ENCODE measurements around the gene R3HDM4.

Gene R3HDM4

DNA sequence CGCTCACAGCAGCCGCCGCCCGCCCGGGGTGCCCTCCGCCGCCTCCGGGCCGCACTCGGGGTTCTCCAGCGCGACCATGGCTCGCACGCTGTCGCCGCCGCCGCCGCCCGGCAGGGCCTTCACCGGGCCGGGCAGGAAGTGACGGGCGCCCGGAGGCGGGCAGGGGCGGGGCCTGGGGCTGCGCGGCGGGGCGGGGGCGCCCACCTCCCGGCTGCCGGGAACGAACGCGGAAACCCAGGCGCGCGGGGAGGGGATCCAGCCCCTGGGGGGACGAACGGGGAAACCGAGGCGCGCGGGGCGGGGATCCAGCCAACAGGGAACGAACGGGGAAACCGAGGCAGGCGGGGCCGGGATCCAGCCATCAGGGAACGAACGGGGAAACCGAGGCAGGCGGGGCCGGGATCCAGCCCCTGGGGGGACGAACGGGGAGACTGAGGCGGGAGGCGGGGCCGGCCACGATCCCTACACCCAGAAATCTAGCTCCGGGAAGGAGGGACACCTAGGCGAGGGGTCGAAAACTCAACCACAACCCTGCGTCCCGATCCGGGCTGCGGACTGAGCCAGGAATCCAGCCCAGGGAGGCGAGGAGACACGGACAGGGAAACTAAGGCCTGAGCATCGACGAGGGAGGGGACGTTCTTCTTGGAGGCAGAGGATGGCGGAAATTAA is at the start of gene R3HDM4:
Gene R3HDM4 (minus strand): TSS at position 140 of the 669 bp plus-strand sequence. CDS start 62 bp downstream, at position 78.
- peaks cover 2% of the 10 kb centered on the region; the same call in 1 of the 2 replicates for H3F3A ChIP-seq (ENCODE audit: low read depth)
- H3K9ac ChIP-seq (ENCODE audit: low read depth, low read length, poor library complexity, severe bottlenecking), result peak within 1 kb of the TSS; percentile 97
- peak within 1 kb of the TSS; percentile 94 for H2AFZ ChIP-seq (ENCODE audit: low read length)
- TF ChIP-seq, protein P1, sequence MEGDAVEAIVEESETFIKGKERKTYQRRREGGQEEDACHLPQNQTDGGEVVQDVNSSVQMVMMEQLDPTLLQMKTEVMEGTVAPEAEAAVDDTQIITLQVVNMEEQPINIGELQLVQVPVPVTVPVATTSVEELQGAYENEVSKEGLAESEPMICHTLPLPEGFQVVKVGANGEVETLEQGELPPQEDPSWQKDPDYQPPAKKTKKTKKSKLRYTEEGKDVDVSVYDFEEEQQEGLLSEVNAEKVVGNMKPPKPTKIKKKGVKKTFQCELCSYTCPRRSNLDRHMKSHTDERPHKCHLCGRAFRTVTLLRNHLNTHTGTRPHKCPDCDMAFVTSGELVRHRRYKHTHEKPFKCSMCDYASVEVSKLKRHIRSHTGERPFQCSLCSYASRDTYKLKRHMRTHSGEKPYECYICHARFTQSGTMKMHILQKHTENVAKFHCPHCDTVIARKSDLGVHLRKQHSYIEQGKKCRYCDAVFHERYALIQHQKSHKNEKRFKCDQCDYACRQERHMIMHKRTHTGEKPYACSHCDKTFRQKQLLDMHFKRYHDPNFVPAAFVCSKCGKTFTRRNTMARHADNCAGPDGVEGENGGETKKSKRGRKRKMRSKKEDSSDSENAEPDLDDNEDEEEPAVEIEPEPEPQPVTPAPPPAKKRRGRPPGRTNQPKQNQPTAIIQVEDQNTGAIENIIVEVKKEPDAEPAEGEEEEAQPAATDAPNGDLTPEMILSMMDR (conservative IDR thresholded peaks at IDR 0.05; ENCODE audit: low read length), result no peak
- no peak for TF ChIP-seq EZH2phosphoT487 (IDR thresholded peaks at IDR 0.05; ENCODE audit: borderline replicate concordance)
- H3K9me2 ChIP-seq (replicated peaks; ENCODE audit: low read depth, low read length), result no peaks in the 10 kb centered on the region
- H3K4me2 ChIP-seq (ENCODE audit: low read depth, low read length, poor library complexity, severe bottlenecking), result peak within 1 kb of the TSS; percentile 97
- peaks cover 23% of the 10 kb centered on the region; the same call in 1 of the 2 replicates for H3K79me2 ChIP-seq (ENCODE audit: insufficient read depth, low read length)
- H3K4me3 ChIP-seq (ENCODE audit: low read length, poor library complexity, severe bottlenecking), result peak within 1 kb of the TSS; percentile 98
- peaks cover 13% of the 10 kb centered on the region for H3K4me1 ChIP-seq (ENCODE audit: insufficient read depth, low read length, poor library complexity, severe bottlenecking)
- no peaks in the 10 kb centered on the region for H3K27me3 ChIP-seq (ENCODE audit: insufficient read depth, low read length, poor library complexity, severe bottlenecking)
- no peaks in the 10 kb centered on the region for H3K9me3 ChIP-seq (ENCODE audit: insufficient read depth, low read depth, low read length)
- no peaks in the 10 kb centered on the region for H3K36me3 ChIP-seq (ENCODE audit: insufficient read depth, low read length)
- H4K20me1 ChIP-seq (ENCODE audit: insufficient read depth, low read length, poor library complexity, severe bottlenecking), result peaks cover 3% of the 10 kb centered on the region

DNA sequence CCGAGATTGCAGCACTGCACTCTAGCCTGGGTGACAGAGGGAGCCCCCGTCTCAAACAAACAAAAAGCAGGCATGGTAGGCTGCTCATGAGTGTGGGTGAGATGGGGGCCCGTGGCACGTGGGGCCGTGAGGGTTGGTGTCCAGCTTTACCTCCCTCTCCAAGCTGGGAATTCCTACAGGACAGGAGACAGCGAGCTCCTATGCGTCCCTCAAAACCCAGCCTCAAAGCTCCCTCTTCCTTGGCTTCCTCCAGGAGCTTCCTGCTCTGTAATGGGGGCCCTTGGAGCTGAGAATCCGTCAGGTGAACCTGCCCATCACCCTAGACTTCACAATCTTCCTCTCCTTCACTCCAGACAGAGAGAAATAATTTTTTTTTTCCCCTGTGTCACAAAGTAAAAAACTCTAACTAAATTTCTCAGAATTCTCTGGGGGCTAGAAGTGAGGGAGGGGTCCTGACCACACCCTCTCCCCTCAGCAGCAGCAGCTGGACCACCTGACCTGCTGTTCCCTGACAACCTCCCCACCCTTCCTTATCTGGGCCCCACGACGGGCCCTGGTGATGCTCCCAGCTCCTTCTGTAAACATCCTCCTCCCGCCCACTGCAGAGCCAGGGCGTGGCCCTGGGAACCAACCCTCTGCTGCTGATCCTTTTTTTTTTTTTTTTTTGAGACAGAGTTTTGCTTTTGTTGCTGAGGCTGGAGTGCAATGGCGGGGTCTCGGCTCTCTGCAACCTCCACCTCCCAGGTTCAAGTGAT is 49.0 kb upstream of the R3HDM4 start:
- Histone ChIP-seq H3K4me2 (ENCODE audit: low read depth, low read length, poor library complexity, severe bottlenecking) (no peak overlapping the region), H3K4me3 (ENCODE audit: low read length, poor library complexity, severe bottlenecking) (no peak overlapping the region), H3K79me2 (ENCODE audit: insufficient read depth, low read length) (no peaks in the 10 kb centered on the region), H3K9ac (ENCODE audit: low read depth, low read length, poor library complexity, severe bottlenecking) (no peak overlapping the region), H3K9me3 (ENCODE audit: insufficient read depth, low read depth, low read length) (no peaks in the 10 kb centered on the region), H2AFZ (ENCODE audit: low read length) (no peak overlapping the region), H3K4me1 (ENCODE audit: insufficient read depth, low read length, poor library complexity, severe bottlenecking) (no peaks in the 10 kb centered on the region), H4K20me1 (ENCODE audit: insufficient read depth, low read length, poor library complexity, severe bottlenecking) (no peaks in the 10 kb centered on the region), H3K9me2 (replicated peaks; ENCODE audit: low read depth, low read length) (no peaks in the 10 kb centered on the region), H3F3A (ENCODE audit: low read depth) (no peaks in the 10 kb centered on the region), H3K36me3 (ENCODE audit: insufficient read depth, low read length) (peaks cover 34% of the 10 kb centered on the region; the same call in 1 of the 2 replicates), H3K27me3 (ENCODE audit: insufficient read depth, low read length, poor library complexity, severe bottlenecking) (no peaks in the 10 kb centered on the region)
- TF ChIP-seq, protein P1 (conservative IDR thresholded peaks at IDR 0.05; ENCODE audit: low read length), result no peak
- no peak for TF ChIP-seq EZH2phosphoT487 (IDR thresholded peaks at IDR 0.05; ENCODE audit: borderline replicate concordance)

DNA sequence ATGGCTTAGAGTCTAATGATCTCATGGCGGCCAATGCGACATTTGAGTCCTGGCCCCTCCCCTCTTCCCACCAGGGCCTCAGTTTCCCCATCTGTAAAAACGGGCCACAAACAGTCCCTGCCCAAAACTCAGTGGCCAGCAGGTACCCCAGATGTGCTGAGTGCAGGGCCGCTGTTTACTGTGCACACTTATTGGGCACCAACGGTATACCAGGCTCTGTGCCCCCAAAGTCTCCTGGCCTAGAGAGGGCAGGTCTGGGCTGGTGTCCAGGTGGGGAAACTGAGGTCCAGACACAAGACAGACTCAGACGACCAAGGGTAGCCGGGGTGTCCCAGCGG is 47.6 kb upstream of the R3HDM4 start:
- Histone ChIP-seq H3F3A (ENCODE audit: low read depth) (no peaks in the 10 kb centered on the region), H3K9ac (ENCODE audit: low read depth, low read length, poor library complexity, severe bottlenecking) (no peak overlapping the region), H3K79me2 (ENCODE audit: insufficient read depth, low read length) (no peaks in the 10 kb centered on the region), H3K36me3 (ENCODE audit: insufficient read depth, low read length) (peaks cover 29% of the 10 kb centered on the region; the same call in 1 of the 2 replicates), H3K27me3 (ENCODE audit: insufficient read depth, low read length, poor library complexity, severe bottlenecking) (no peaks in the 10 kb centered on the region), H3K9me2 (replicated peaks; ENCODE audit: low read depth, low read length) (no peaks in the 10 kb centered on the region), H3K4me2 (ENCODE audit: low read depth, low read length, poor library complexity, severe bottlenecking) (no peak overlapping the region), H3K4me3 (ENCODE audit: low read length, poor library complexity, severe bottlenecking) (no peak overlapping the region), H2AFZ (ENCODE audit: low read length) (no peak overlapping the region), H3K4me1 (ENCODE audit: insufficient read depth, low read length, poor library complexity, severe bottlenecking) (no peaks in the 10 kb centered on the region), H3K9me3 (ENCODE audit: insufficient read depth, low read depth, low read length) (no peaks in the 10 kb centered on the region), H4K20me1 (ENCODE audit: insufficient read depth, low read length, poor library complexity, severe bottlenecking) (no peaks in the 10 kb centered on the region)
- no peak for TF ChIP-seq EZH2phosphoT487 (IDR thresholded peaks at IDR 0.05; ENCODE audit: borderline replicate concordance)
- TF ChIP-seq, protein P1 (conservative IDR thresholded peaks at IDR 0.05; ENCODE audit: low read length), result no peak

Measured in Loucy (cell line).